EL (cell line): ENCODE data around the gene SDHC.
"Not testable (repeated sequence)": the region's sequence is repeated elsewhere in the genome, so short reads cannot be mapped to it uniquely, and the experiment has no call there.

Experiments used
- DNase-seq: peaks from one replicate; pipeline ENCODE4 v3.0.0-alpha.2; 2016

Gene SDHC

GRCh38 chr1:161388639-161389038 is 74.5 kb downstream of the SDHC start:
- DNase-seq = no peak

- DNase-seq = not testable (repeated sequence)
Observed at GRCh38 chr1:161389158-161389557, 75.0 kb downstream of the SDHC start.

- peak; percentile 98 for DNase-seq
Observed at GRCh38 chr1:161389691-161390558, 75.7 kb downstream of the SDHC start.

GRCh38 chr1:161390559-161390858 is 76.3 kb downstream of the SDHC start:
- no peak for DNase-seq

GRCh38 chr1:161391136-161391535 is 77.0 kb downstream of the SDHC start:
- DNase-seq = not testable (repeated sequence)

GRCh38 chr1:161391611-161392010 is 77.4 kb downstream of the SDHC start:
- DNase-seq = no peak

GRCh38 chr1:161393151-161393550 is 79.0 kb downstream of the SDHC start:
- DNase-seq = no peak

GRCh38 chr1:161397038-161397437 is 82.9 kb downstream of the SDHC start:
- not testable (repeated sequence) for DNase-seq

GRCh38 chr1:161398900-161399256 is 84.7 kb downstream of the SDHC start:
- no peak for DNase-seq

- peak; percentile 94 for DNase-seq
Observed at GRCh38 chr1:161399257-161399998, 85.2 kb downstream of the SDHC start.

- DNase-seq = no peak
Observed at GRCh38 chr1:161402446-161402845, 88.3 kb downstream of the SDHC start.

GRCh38 chr1:161404051-161404597 is 89.9 kb downstream of the SDHC start:
- DNase-seq = no peak

GRCh38 chr1:161406551-161406950 is 92.4 kb downstream of the SDHC start:
- DNase-seq = not testable (repeated sequence)

GRCh38 chr1:161407451-161407985 is 93.3 kb downstream of the SDHC start:
- no peak for DNase-seq

- DNase-seq = no peak
Observed at GRCh38 chr1:161408429-161409052, 94.4 kb downstream of the SDHC start.

GRCh38 chr1:161409848-161410635 is 95.9 kb downstream of the SDHC start:
- DNase-seq = not testable (repeated sequence)

- not testable (repeated sequence) for DNase-seq
Observed at GRCh38 chr1:161410636-161410970, 96.4 kb downstream of the SDHC start.
